Measurements from ENCODE around the gene DHX34. TPM values are rescaled to one million over a fixed set of nuclear protein-coding genes. Genes with fewer than 3 reads are reported as not detected.

Gene DHX34
- total RNA-seq, 6 donors from 2014 or later, result 8.4 to 80.7 (median 19.4) TPM

DNA sequence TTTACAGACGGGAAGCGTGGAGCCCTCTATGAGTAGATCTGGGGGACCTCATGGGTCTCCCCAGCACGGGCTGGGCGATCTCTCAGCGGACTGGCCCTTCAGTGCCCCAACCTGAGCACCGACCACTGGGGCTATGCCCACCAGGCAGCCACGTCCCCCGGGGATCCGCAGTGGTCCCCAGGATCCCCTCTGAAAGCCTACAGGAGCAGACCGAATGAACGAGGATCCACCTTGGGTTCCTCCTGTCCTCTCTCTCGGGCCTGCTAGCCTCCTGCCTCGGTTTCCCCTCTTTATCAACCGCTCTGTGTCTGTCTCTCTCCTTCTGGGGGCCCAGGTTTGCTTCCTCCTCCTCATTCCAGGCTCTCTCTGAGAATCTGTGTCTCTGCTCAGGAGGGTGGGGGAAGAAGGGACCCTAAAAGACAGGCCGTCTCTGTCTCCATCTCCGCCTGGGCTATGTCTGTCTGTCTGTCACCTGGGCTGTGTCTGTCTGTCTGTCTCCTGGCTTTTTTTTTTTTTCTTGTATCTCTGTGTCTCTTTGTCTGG is 72.2 kb downstream of the DHX34 start:
- Histone ChIP-seq H3K36me3 (no peaks in the 10 kb centered on the region), H3K27me3 (peaks cover 4 to 52% (median 28%) of the 10 kb centered on the region in 4 donors), H3K9me3 (no peaks in the 10 kb centered on the region), H3K27ac (no peak overlapping the region), H3K4me1 (peaks cover 0 to 32% (median 3%) of the 10 kb centered on the region in 4 donors), H3K4me3 (no peak overlapping the region)
- WGBS, 2 donors, result 13 to 20% methylated on average over 4 to 11 of the region's 16 CpGs
- ATAC-seq (ENCODE audit: low FRiP score in 2 of 2) (no peak), DNase-seq (peak in 1 of 2 donors; percentile 54)
- TF ChIP-seq POLR2A (IDR thresholded peaks at IDR 0.05) (no peak), POLR2AphosphoS5 (IDR thresholded peaks at IDR 0.05) (no peak), EP300 (IDR thresholded peaks at IDR 0.05) (no peak), CTCF (IDR thresholded peaks at IDR 0.05) (no peak)

- H3K4me3 ChIP-seq, result no peak overlapping the region
- TF ChIP-seq POLR2AphosphoS5 (IDR thresholded peaks at IDR 0.05) (no peak), CTCF (IDR thresholded peaks at IDR 0.05) (no peak), EP300 (IDR thresholded peaks at IDR 0.05) (no peak), POLR2A (IDR thresholded peaks at IDR 0.05) (no peak)
- WGBS, 2 donors, result 2 to 3% methylated on average over 23 to 30 of the region's 31 CpGs
- no peaks in the 10 kb centered on the region for H3K9me3 ChIP-seq
- no peaks in the 10 kb centered on the region for H3K36me3 ChIP-seq
- peaks cover 0 to 32% (median 3%) of the 10 kb centered on the region in 4 donors for H3K4me1 ChIP-seq
- peak in 1 of 2 donors; percentile 74 for DNase-seq
- H3K27ac ChIP-seq, result no peak overlapping the region
- H3K27me3 ChIP-seq, result peaks cover 4 to 49% (median 25%) of the 10 kb centered on the region in 4 donors
- ATAC-seq (ENCODE audit: low FRiP score in 2 of 2), result no peak
Observed at GRCh38 chr19:47421844-47422395, 72.8 kb downstream of the DHX34 start.

- Histone ChIP-seq H3K27me3 (peaks cover 4 to 43% (median 22%) of the 10 kb centered on the region in 4 donors), H3K27ac (no peak overlapping the region), H3K4me3 (no peak overlapping the region), H3K4me1 (peaks cover 0 to 30% (median 4%) of the 10 kb centered on the region in 4 donors), H3K36me3 (no peaks in the 10 kb centered on the region), H3K9me3 (no peaks in the 10 kb centered on the region)
- no peak for ATAC-seq (ENCODE audit: low FRiP score in 2 of 2)
- 0 to 9% methylated on average over 1 of the region's 1 CpG for WGBS, 2 donors
- TF ChIP-seq POLR2A (IDR thresholded peaks at IDR 0.05) (no peak), POLR2AphosphoS5 (IDR thresholded peaks at IDR 0.05) (no peak), CTCF (IDR thresholded peaks at IDR 0.05) (no peak), EP300 (IDR thresholded peaks at IDR 0.05) (no peak)
- no peak for DNase-seq
Observed at GRCh38 chr19:47422417-47423163, 73.5 kb downstream of the DHX34 start.

DNA sequence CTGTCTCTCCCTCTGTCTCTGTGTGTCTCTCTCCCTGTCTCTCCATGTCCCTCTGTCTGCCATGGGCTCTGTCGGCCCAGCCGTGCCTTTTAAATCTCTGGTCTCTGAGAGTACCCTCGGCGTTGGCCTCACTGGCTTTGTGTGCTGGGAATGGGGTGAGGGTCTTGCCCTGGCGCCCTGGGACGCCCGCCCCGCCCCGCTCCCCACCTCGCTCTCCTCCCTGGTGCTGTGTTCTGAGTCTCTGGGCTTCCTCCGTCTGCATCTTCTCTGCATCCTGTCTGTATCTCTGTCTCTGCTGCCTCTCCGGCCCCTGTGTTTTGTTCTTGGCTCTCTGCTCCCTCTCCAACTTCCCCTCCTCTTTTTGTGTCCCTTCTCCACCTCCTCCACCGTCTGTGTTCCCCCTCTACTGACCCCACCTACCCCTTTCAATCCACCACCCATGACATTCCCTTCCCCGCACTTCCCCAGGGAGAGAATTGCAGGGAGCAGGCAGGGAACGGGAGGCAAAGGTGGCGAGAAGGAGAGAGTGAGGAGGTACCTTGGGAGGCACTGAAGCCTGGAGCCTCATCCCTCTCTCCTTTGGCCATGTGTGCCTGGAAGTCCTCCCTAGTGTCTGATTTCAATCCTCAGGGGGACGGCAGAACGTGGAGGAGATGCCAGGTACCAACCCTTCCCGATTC is 74.2 kb downstream of the DHX34 start:
- peaks cover 4 to 43% (median 22%) of the 10 kb centered on the region in 4 donors for H3K27me3 ChIP-seq
- no peaks in the 10 kb centered on the region for H3K9me3 ChIP-seq
- peaks cover 2 to 29% (median 10%) of the 10 kb centered on the region in 4 donors for H3K4me1 ChIP-seq
- WGBS, 2 donors, result 10 to 20% methylated on average over 18 to 19 of the region's 19 CpGs
- DNase-seq (peak in 1 of 2 donors; percentile 62), ATAC-seq (ENCODE audit: low FRiP score in 2 of 2) (no peak)
- TF ChIP-seq CTCF (IDR thresholded peaks at IDR 0.05), result no peak
- no peak for TF ChIP-seq POLR2A (IDR thresholded peaks at IDR 0.05)
- no peak for TF ChIP-seq EP300 (IDR thresholded peaks at IDR 0.05)
- TF ChIP-seq POLR2AphosphoS5 (IDR thresholded peaks at IDR 0.05), result no peak
- no peaks in the 10 kb centered on the region for H3K36me3 ChIP-seq
- no peak overlapping the region for H3K4me3 ChIP-seq
- H3K27ac ChIP-seq, result no peak overlapping the region

Data from upper lobe of left lung (tissue), 6 donors.